HPDE6-E6E7 (cell line): ENCODE data around the gene PRKCA.

ENCODE experiments used
- DNase-seq: peaks from one replicate; pipeline ENCODE4 v3.0.0; 2011; ENCODE audit warnings: missing footprints; ENCODE audit errors: extremely low spot score

The PRKCA gene

GRCh38 chr17:66545918-66546317 lies 243.5 kb downstream of the PRKCA start:
- no peak for DNase-seq

- no peak for DNase-seq
Observed at GRCh38 chr17:66547151-66547865, 244.9 kb downstream of the PRKCA start.

GRCh38 chr17:66548158-66548557 lies 245.7 kb downstream of the PRKCA start:
- DNase-seq, result no peak

- no peak for DNase-seq
Observed at GRCh38 chr17:66548659-66549310, 246.4 kb downstream of the PRKCA start.

- no peak for DNase-seq
Observed at GRCh38 chr17:66549311-66549704, 246.9 kb downstream of the PRKCA start.

GRCh38 chr17:66549731-66550207 lies 247.4 kb downstream of the PRKCA start:
- no peak for DNase-seq

GRCh38 chr17:66551839-66552238 lies 249.4 kb downstream of the PRKCA start:
- DNase-seq, result no peak

GRCh38 chr17:66552371-66552770 lies 250.0 kb downstream of the PRKCA start:
- no peak for DNase-seq

GRCh38 chr17:66555605-66556004 lies 253.2 kb downstream of the PRKCA start:
- no peak for DNase-seq

- DNase-seq, result no peak
Observed at GRCh38 chr17:66557200-66557599, 254.8 kb downstream of the PRKCA start.

- DNase-seq, result no peak
Observed at GRCh38 chr17:66557886-66558285, 255.5 kb downstream of the PRKCA start.

GRCh38 chr17:66560691-66561090 lies 258.3 kb downstream of the PRKCA start:
- no peak for DNase-seq

GRCh38 chr17:66562119-66562518 lies 259.7 kb downstream of the PRKCA start:
- DNase-seq, result no peak

- no peak for DNase-seq
Observed at GRCh38 chr17:66564992-66565465, 262.6 kb downstream of the PRKCA start.

GRCh38 chr17:66567234-66568170 lies 265.1 kb downstream of the PRKCA start:
- peak; percentile 51 for DNase-seq

- DNase-seq, result no peak
Observed at GRCh38 chr17:66569572-66569971, 267.2 kb downstream of the PRKCA start.

GRCh38 chr17:66570447-66571195 lies 268.2 kb downstream of the PRKCA start:
- no peak for DNase-seq

GRCh38 chr17:66571745-66572144 lies 269.3 kb downstream of the PRKCA start:
- no peak for DNase-seq

- no peak for DNase-seq
Observed at GRCh38 chr17:66573078-66573477, 270.7 kb downstream of the PRKCA start.

GRCh38 chr17:66574123-66574522 lies 271.7 kb downstream of the PRKCA start:
- no peak for DNase-seq

- no peak for DNase-seq
Observed at GRCh38 chr17:66576473-66576872, 274.1 kb downstream of the PRKCA start.
